Measurements from ENCODE around the gene ACTR1A. TPM values are rescaled to one million over a fixed set of nuclear protein-coding genes. Genes with fewer than 3 reads are reported as not detected.

Gene ACTR1A
- total RNA-seq (10 to 100 TPM; 47.5 to 69.4 (median 58.9) TPM), polyA plus RNA-seq (10 to 100 TPM; 49.8 to 66.0 TPM), total RNA-seq (56.5 reads per million, percentile 74 among the genes with 10 or more reads in this experiment)

GRCh38 chr10:102502337-102503151, at the start of gene ACTR1A:
TSS of gene ACTR1A (minus strand) at chr10:102502712. CDS start at chr10:102502647, 65 bp downstream.
- Mint-ChIP-seq H3K27me3 (no peaks in the 10 kb centered on the region), H3K9me3 (no peaks in the 10 kb centered on the region), H3K4me3 (no peak within 1 kb of the TSS), H3K4me1 (peaks cover 27 to 54% (median 41%) of the 10 kb centered on the region in 7 donors), H3K36me3 (peaks cover 0 to 1% (median 0%) of the 10 kb centered on the region in 5 donors), H3K27ac (peak within 1 kb of the TSS in 1 of 9 donors; percentile 90)
- Histone ChIP-seq H3K27ac (ENCODE audit: low read depth, low read length) (peak within 1 kb of the TSS; percentile 88), H3K4me1 (ENCODE audit: control insufficient read depth in 2 of 2, insufficient read depth in 2 of 2, low read length in 2 of 2) (peaks cover 19 to 29% of the 10 kb centered on the region in 2 donors), H3K27me3 (ENCODE audit: control insufficient read depth in 2 of 2, insufficient read depth in 2 of 2, low read length in 2 of 2) (no peaks in the 10 kb centered on the region), H3K4me3 (ENCODE audit: low read length) (peak within 1 kb of the TSS; percentile 92), H3K36me3 (ENCODE audit: control insufficient read depth in 2 of 3, insufficient read depth in 3 of 3, low read length in 3 of 3) (peaks cover 0 to 4% (median 0%) of the 10 kb centered on the region in 3 experiments), H3K9me3 (ENCODE audit: control insufficient read depth in 2 of 3, low read length in 3 of 3) (no peaks in the 10 kb centered on the region)
- ChIA-PET CTCF (interaction anchor here (0.7 to 2.1 kb wide), 6 partner anchors 37 to 333 kb away, joined by 3 to 11 read pairs (median 3); partner anchors contain the start of gene CUEDC2), POLR2A (interaction anchor here (0.6 to 2.2 kb wide), 14 partner anchors 9 to 914 kb away, joined by 3 to 18 read pairs (median 4); partner anchors contain the start of genes BORCS7, C10orf95, CUEDC2 and DPCD)
- ATAC-seq (peak; percentile 66), DNase-seq (peak; percentile 94 to 100 (median 97))
- intact Hi-C loops (cut with micrococcal nuclease), result loop anchor here (1.0 to 10.0 kb wide), 38 partner anchors 23 to 1730 kb away; partner anchors contain the start of genes ARL3 (in 2 of the 2), ARMH3 (in 2 of the 2), CNNM2 (in 2 of the 2) and CUEDC2 (in 2 of the 2)

GRCh38 chr10:102550636-102551210, 48.2 kb upstream of the ACTR1A start:
- H3K4me3 Mint-ChIP-seq, result no peak overlapping the region
- Histone ChIP-seq H3K36me3 (ENCODE audit: control insufficient read depth in 2 of 3, insufficient read depth in 3 of 3, low read length in 3 of 3) (peaks cover 0 to 19% (median 0%) of the 10 kb centered on the region in 3 experiments), H3K9me3 (ENCODE audit: control insufficient read depth in 2 of 3, low read length in 3 of 3) (no peaks in the 10 kb centered on the region), H3K4me1 (ENCODE audit: control insufficient read depth in 2 of 2, insufficient read depth in 2 of 2, low read length in 2 of 2) (no peaks in the 10 kb centered on the region), H3K27me3 (ENCODE audit: control insufficient read depth in 2 of 2, insufficient read depth in 2 of 2, low read length in 2 of 2) (no peaks in the 10 kb centered on the region), H3K4me3 (ENCODE audit: low read length) (no peak overlapping the region), H3K27ac (ENCODE audit: low read depth, low read length) (no peak overlapping the region)
- ATAC-seq (no peak), DNase-seq (no peak)
- H3K36me3 Mint-ChIP-seq, result peaks cover 7 to 34% (median 12%) of the 10 kb centered on the region in 5 donors
- no peaks in the 10 kb centered on the region for H3K9me3 Mint-ChIP-seq
- POLR2A ChIA-PET, result no interaction called here
- no peaks in the 10 kb centered on the region for H3K27me3 Mint-ChIP-seq
- intact Hi-C loops (cut with micrococcal nuclease), result no loop called here
- peaks cover 0 to 12% (median 9%) of the 10 kb centered on the region in 7 donors for H3K4me1 Mint-ChIP-seq
- CTCF ChIA-PET, result no interaction called here
- no peak overlapping the region for H3K27ac Mint-ChIP-seq

GRCh38 chr10:102549549-102549948, 47.0 kb upstream of the ACTR1A start:
- no peak overlapping the region for H3K4me3 ChIP-seq (ENCODE audit: low read length)
- H3K9me3 ChIP-seq (ENCODE audit: control insufficient read depth in 2 of 3, low read length in 3 of 3), result no peaks in the 10 kb centered on the region
- Mint-ChIP-seq H3K4me1 (peaks cover 0 to 18% (median 5%) of the 10 kb centered on the region in 7 donors), H3K4me3 (no peak overlapping the region), H3K27ac (no peak overlapping the region), H3K9me3 (no peaks in the 10 kb centered on the region), H3K36me3 (peaks cover 5 to 37% (median 11%) of the 10 kb centered on the region in 5 donors), H3K27me3 (no peaks in the 10 kb centered on the region)
- intact Hi-C loops (cut with micrococcal nuclease), result no loop called here
- ChIA-PET CTCF (no interaction called here), POLR2A (no interaction called here)
- H3K36me3 ChIP-seq (ENCODE audit: control insufficient read depth in 2 of 3, insufficient read depth in 3 of 3, low read length in 3 of 3), result peaks cover 0 to 19% (median 0%) of the 10 kb centered on the region in 3 experiments
- H3K27me3 ChIP-seq (ENCODE audit: control insufficient read depth in 2 of 2, insufficient read depth in 2 of 2, low read length in 2 of 2), result no peaks in the 10 kb centered on the region
- no peaks in the 10 kb centered on the region for H3K4me1 ChIP-seq (ENCODE audit: control insufficient read depth in 2 of 2, insufficient read depth in 2 of 2, low read length in 2 of 2)
- no peak for ATAC-seq
- H3K27ac ChIP-seq (ENCODE audit: low read depth, low read length), result no peak overlapping the region
- DNase-seq, result no peak

- Histone ChIP-seq H3K4me1 (ENCODE audit: control insufficient read depth in 2 of 2, insufficient read depth in 2 of 2, low read length in 2 of 2) (no peaks in the 10 kb centered on the region), H3K9me3 (ENCODE audit: control insufficient read depth in 2 of 3, low read length in 3 of 3) (no peaks in the 10 kb centered on the region), H3K4me3 (ENCODE audit: low read length) (no peak overlapping the region), H3K36me3 (ENCODE audit: control insufficient read depth in 2 of 3, insufficient read depth in 3 of 3, low read length in 3 of 3) (peaks cover 0 to 14% (median 0%) of the 10 kb centered on the region in 3 experiments), H3K27me3 (ENCODE audit: control insufficient read depth in 2 of 2, insufficient read depth in 2 of 2, low read length in 2 of 2) (no peaks in the 10 kb centered on the region), H3K27ac (ENCODE audit: low read depth, low read length) (no peak overlapping the region)
- POLR2A ChIA-PET, result no interaction called here
- H3K4me3 Mint-ChIP-seq, result no peak overlapping the region
- intact Hi-C loops (cut with micrococcal nuclease), result no loop called here
- H3K27ac Mint-ChIP-seq, result no peak overlapping the region
- H3K4me1 Mint-ChIP-seq, result peaks cover 0 to 18% (median 10%) of the 10 kb centered on the region in 7 donors
- no peaks in the 10 kb centered on the region for H3K27me3 Mint-ChIP-seq
- ATAC-seq (no peak), DNase-seq (no peak)
- CTCF ChIA-PET, result no interaction called here
- H3K36me3 Mint-ChIP-seq, result peaks cover 4 to 27% (median 7%) of the 10 kb centered on the region in 5 donors
- no peaks in the 10 kb centered on the region for H3K9me3 Mint-ChIP-seq
Observed at GRCh38 chr10:102546606-102547320, 44.3 kb upstream of the ACTR1A start.

GRCh38 chr10:102545997-102546396, 43.5 kb upstream of the ACTR1A start:
- Histone ChIP-seq H3K4me3 (ENCODE audit: low read length) (no peak overlapping the region), H3K27me3 (ENCODE audit: control insufficient read depth in 2 of 2, insufficient read depth in 2 of 2, low read length in 2 of 2) (no peaks in the 10 kb centered on the region), H3K36me3 (ENCODE audit: control insufficient read depth in 2 of 3, insufficient read depth in 3 of 3, low read length in 3 of 3) (peaks cover 0 to 12% (median 0%) of the 10 kb centered on the region in 3 experiments), H3K9me3 (ENCODE audit: control insufficient read depth in 2 of 3, low read length in 3 of 3) (no peaks in the 10 kb centered on the region), H3K27ac (ENCODE audit: low read depth, low read length) (no peak overlapping the region), H3K4me1 (ENCODE audit: control insufficient read depth in 2 of 2, insufficient read depth in 2 of 2, low read length in 2 of 2) (no peaks in the 10 kb centered on the region)
- DNase-seq (no peak), ATAC-seq (no peak)
- POLR2A ChIA-PET, result no interaction called here
- no peaks in the 10 kb centered on the region for H3K27me3 Mint-ChIP-seq
- H3K27ac Mint-ChIP-seq, result peak overlapping the region in 2 of 9 donors; percentile 23 to 74
- peaks cover 4 to 23% (median 7%) of the 10 kb centered on the region in 5 donors for H3K36me3 Mint-ChIP-seq
- H3K4me1 Mint-ChIP-seq, result peaks cover 0 to 18% (median 10%) of the 10 kb centered on the region in 7 donors
- H3K9me3 Mint-ChIP-seq, result no peaks in the 10 kb centered on the region
- intact Hi-C loops (cut with micrococcal nuclease), result no loop called here
- CTCF ChIA-PET, result no interaction called here
- no peak overlapping the region for H3K4me3 Mint-ChIP-seq

- ATAC-seq, result no peak
Observed at GRCh38 chr10:102545265-102545871, 42.9 kb upstream of the ACTR1A start.

More at GRCh38 chr10:102545265-102545871, 42.9 kb upstream of the ACTR1A start:
- Mint-ChIP-seq H3K27me3 (no peaks in the 10 kb centered on the region), H3K4me3 (no peak overlapping the region), H3K27ac (peak overlapping the region in 1 of 9 donors; percentile 57), H3K4me1 (peaks cover 0 to 18% (median 10%) of the 10 kb centered on the region in 7 donors), H3K36me3 (peaks cover 1 to 17% (median 5%) of the 10 kb centered on the region in 5 donors), H3K9me3 (no peaks in the 10 kb centered on the region)
- ChIA-PET POLR2A (no interaction called here), CTCF (no interaction called here)
- intact Hi-C loops (cut with micrococcal nuclease), result no loop called here
- Histone ChIP-seq H3K4me3 (ENCODE audit: low read length) (no peak overlapping the region), H3K27me3 (ENCODE audit: control insufficient read depth in 2 of 2, insufficient read depth in 2 of 2, low read length in 2 of 2) (no peaks in the 10 kb centered on the region), H3K4me1 (ENCODE audit: control insufficient read depth in 2 of 2, insufficient read depth in 2 of 2, low read length in 2 of 2) (no peaks in the 10 kb centered on the region), H3K27ac (ENCODE audit: low read depth, low read length) (no peak overlapping the region), H3K36me3 (ENCODE audit: control insufficient read depth in 2 of 3, insufficient read depth in 3 of 3, low read length in 3 of 3) (peaks cover 0 to 9% (median 0%) of the 10 kb centered on the region in 3 experiments), H3K9me3 (ENCODE audit: control insufficient read depth in 2 of 3, low read length in 3 of 3) (no peaks in the 10 kb centered on the region)
- DNase-seq, result no peak
